Umbilical cord (tissue), 2 donors: Measurements from ENCODE around the gene OLFM1. TPM values are rescaled to one million over a fixed set of nuclear protein-coding genes. Genes with fewer than 3 reads are reported as not detected.
"Not testable (repeated sequence)": the region's sequence is repeated elsewhere in the genome, so short reads cannot be mapped to it uniquely, and the experiment has no call there.

Experiments used
- DNase-seq: peaks from one replicate; pipeline ENCODE4 v3.0.0-alpha.2; 2015; ENCODE audit warnings: low spot score
- total RNA-seq: library from RNA; depleted of rRNA; stranded (reverse); fragments of >200 nt; gene quantifications from one replicate; pipeline ENCODE4 v1.2.3, GENCODE V29; 2014; ENCODE audit warnings: low replicate concordance; ENCODE audit not compliant: insufficient read depth

Gene OLFM1
- total RNA-seq, 1 donor from 2014 or later: 3.6 TPM

- no peak for DNase-seq
These were observed 65.3 kb downstream of the OLFM1 start for GRCh38 chr9:135152614-135153334.

GRCh38 chr9:135154050-135154615, 66.7 kb downstream of the OLFM1 start:
- DNase-seq: no peak

- DNase-seq: no peak
These were observed 67.9 kb downstream of the OLFM1 start for GRCh38 chr9:135155396-135155795.

- DNase-seq: peak; percentile 63
These were observed 69.3 kb downstream of the OLFM1 start for GRCh38 chr9:135156525-135157510.

GRCh38 chr9:135157856-135158563, 70.5 kb downstream of the OLFM1 start:
- no peak for DNase-seq

DNA sequence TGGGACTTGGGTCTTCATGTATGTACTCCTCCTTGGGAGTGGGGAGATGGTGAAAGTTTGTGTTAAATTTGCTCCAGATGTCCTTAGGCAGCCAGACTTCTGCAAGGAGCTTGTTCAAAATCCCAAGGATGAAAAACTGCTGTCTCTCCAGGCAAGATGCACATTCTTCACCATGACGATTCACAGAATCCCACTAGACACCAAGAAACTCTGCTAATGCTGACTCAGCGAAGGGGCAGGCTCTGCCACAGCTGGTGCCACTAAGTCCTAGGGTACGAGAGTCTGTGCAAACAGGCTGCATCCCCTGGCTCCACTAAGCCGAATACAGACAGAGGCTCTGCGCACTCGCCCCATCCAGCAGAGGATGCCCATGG, 71.1 kb downstream of the OLFM1 start:
- DNase-seq: no peak

DNA sequence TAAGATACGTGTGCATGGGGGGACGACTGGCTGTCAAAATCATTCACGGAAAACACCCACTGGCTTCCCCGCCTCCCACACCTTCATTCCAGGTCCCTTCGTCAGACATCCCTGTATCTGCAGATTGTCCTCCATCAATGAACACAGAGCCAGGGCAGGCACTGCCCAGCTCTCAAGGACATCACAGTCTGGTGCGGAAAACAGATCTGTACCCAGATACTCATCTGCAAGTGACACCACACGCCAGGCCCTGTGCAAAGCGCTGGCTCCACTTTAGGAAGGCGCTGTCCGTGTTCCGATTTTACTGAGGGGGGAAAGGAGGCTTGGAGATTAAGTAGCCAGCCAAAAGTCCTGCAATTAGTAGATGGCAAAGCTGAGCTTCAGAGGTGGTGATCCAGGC, 72.3 kb downstream of the OLFM1 start:
- no peak for DNase-seq

DNA sequence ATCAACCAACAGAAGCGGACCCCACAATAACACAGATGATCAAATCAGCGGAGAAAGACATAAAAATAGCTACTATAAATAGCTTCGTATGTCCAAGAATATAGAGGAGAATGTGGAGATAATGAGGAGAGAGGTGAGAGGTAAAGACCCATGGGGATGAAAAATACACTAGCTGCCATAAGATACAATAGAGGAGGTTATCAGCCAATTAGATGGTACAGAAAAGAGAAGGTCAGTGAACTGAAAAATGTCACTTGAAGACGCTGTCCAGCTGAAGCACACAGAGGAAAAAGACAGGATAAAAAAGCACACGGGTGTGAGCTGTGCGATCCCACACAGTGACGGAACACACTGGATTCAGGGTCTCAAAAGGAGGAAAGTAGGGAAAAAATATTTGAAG, 73.4 kb downstream of the OLFM1 start:
- DNase-seq: no peak

- not testable (repeated sequence) for DNase-seq
These were observed 75.1 kb downstream of the OLFM1 start for GRCh38 chr9:135162599-135162998.

GRCh38 chr9:135163023-135163780, 75.7 kb downstream of the OLFM1 start:
- no peak for DNase-seq

- no peak for DNase-seq
These were observed 76.6 kb downstream of the OLFM1 start for GRCh38 chr9:135164036-135164435.

- no peak for DNase-seq
These were observed 77.7 kb downstream of the OLFM1 start for GRCh38 chr9:135165003-135165711.

DNA sequence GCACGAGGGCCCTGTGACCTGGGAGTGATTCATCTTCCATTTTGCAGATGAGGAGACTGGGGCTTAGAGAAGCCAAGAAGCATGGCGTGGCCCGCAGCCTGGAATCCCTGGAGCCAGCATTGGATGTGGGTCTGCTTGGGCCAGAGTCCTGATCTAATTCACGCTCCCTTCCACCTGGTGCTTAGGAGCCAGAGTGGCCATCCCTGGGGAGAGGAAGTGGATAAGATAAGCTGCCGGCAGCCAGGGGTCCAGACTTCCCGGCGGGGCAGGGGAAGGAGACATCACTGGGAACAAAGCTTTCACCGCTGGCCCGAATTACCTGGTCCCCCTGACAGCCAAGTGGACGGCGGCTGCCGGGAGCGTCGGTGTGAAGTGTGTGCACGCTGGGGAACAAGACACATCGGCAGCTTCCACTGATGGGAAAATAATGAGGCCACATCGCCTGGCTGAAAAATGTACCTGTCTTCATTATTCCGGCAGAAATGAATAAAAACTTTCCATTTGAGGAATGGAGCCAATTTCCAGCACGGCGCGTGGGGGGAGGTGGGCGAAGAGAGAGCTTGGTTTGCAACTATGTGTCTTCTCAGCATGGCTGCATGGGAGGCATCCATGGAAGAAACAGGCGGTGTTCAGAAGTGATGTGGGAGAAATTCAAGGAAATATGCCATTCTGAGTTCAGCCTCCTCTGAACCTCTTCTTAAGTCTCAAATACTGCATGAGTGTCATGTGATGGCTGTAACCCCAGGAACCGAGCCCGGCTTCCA, 78.5 kb downstream of the OLFM1 start:
- no peak for DNase-seq

GRCh38 chr9:135166565-135166964, 79.1 kb downstream of the OLFM1 start:
- no peak for DNase-seq

DNA sequence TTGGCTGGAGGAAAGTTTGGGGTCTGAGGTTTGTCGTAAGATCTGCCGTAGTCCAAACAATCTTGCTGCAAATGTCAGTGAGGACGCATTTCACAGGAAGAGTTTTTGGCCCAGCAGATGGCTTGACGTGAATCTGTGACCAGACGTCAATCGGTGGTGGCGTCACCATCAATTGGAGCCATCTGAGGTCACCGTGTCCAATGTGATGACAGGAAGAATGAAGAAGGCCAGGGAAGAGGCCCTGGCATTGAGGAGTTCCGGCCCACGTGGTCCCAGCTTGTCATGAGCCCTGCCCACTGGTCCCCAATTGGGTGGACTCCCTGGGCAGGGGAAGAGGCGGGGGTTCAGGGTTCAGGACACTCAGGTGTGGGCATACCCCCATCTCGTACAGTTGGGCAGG, 79.9 kb downstream of the OLFM1 start:
- no peak for DNase-seq

DNA sequence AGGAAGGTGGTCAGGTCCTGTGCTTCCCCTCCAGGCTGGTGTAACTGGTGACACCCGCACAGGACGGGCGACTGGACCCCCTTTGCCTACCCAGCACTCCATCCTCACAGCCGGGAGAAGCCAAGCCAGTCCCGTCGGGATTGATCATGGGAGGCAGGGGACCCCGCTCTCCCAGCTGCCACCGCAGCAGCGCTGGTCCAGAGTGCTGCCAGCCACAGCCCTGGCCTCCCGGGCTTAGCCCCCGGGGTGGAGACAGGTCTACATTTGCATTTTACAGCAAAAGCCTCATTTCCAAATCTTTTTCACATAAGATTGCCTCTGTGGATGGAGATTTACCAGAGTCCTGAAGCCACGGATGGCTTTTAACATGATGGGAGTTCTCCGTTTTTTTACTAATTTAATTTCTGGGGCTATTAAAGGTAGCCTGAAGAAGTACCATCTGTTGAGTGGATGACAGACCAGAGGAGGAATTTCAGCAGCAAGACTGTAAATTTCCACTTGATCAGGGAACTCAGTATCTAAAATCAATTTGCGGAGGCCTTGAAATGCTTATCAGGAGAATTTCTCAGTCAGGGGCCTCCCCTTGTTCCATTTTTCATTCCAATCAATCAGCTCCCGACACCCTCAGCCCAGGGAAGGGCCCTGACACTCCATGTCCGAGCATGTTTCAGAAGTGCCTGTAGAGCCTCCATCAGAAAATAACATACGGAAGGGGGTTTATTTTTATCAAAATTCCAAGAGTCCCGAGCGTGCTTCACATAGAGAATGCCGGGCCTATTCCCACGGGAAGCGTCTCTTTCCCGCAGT, 80.6 kb downstream of the OLFM1 start:
- no peak for DNase-seq

DNA sequence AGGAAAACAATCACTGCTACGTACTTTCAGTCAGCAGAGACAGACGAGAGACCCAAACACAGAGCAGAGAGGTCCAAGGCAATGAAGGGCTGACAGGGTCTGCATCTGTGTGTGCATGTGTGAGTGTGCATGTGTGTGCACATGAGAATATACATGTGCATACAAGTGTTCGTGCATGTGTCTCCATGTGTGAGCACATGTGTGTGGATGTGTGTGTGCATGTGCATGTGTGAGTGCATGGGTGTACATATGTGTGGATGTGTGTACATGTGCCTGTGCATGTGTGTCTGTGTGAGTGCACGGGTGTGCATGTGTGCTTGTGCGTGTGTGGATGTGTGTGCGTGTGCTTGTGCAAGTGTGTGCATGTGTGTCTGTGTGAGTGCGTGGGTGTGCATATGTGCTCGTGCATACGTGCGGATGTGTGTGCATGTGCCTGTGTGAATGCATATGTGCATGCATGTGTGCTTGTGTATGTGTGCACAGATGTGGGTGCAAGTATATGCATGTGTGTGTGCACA, 82.3 kb downstream of the OLFM1 start:
- DNase-seq: no peak

DNA sequence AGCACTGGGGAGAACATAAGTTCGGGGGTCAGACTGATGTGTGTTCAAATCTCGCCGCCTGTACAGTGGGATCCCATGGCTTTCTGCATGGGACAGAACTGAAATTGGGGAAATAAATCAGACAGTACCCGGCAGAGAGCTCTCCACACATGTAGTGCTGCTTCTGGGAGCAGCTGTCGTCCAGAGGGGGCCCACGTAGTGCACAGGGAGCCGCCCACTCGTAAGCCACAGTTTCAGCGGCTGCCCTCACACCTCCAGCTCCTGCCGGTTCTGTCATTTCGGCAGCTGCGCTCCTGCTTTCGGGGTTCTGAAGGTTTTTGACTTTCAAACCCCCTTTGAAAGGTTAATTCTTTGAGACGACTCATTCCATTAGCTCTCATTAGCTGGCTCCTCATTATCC, 83.1 kb downstream of the OLFM1 start:
- no peak for DNase-seq
